HuH-7 (cell line): ENCODE results near the gene SIPA1L3.

ENCODE experiments used
- DNase-seq: peaks from one replicate; pipeline ENCODE4 v3.0.0; 2011; ENCODE audit warnings: low spot score

The SIPA1L3 gene

DNA sequence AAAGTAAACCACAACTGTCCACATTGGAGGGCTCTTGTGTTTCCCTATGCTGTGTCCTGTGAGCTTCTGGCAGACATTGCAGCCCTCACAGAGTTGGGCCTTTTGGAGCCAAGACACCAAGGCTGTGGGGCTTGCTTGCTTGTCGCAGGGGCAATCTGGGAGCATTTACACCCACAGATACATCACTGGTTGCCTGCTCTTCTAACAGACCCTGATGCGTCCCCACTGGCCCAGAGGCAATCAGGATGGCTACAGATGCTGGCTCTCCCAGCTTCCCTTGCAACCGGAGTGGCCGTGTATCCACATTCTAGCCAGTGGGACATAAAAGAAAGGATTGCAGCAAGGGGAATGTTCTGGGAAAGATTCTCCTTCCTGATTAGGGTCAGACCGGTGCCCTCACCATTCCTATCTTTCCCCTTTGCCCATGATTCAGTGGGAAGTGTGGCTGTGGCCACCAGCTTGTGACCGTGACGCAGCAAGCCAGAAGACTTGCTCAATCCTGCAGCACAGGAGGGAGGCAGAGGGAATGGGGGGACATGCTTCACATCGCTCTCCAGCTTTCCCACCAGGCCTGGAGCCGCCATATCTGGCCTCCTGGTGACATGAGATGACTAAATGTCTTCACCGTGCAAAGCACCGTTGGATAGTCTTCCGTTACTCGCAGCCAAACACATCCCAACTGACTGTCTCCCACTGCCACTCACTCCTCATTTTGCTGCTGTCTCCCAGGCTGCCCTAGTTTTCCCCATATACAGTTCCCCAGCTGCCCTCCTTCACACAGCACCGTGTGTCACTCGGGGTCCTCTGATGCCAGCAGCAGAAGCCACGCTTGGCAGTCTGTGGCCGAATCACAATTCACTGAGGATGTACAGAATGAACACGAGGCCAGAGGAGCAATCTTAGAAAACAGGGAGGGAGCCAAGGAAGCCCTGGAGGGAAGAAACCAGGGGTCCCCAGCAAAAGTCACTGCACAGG, 166.1 kb downstream of the SIPA1L3 start:
- DNase-seq: no peak

- peak; percentile 86 for DNase-seq
Measured at GRCh38 chr19:38073841-38074685, 167.1 kb downstream of the SIPA1L3 start.

DNA sequence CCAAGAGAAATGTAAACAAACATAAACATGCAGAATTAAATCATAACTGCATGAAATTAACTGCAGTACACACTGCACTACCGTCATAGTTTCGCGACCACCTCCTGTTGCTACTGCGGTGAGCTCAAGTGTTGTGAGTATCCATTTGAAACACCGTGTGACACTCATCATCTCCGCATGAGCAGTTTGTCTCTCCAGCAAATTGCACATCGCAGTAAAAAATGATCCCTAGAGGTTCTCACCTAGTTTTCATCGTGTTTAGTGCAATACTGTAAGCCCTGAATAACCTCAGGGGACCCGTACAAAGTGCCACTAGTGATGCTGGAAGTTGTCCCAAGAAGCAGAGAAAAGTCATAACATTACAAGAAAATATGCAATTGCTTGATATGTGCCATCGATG, 169.3 kb downstream of the SIPA1L3 start:
- no peak for DNase-seq

GRCh38 chr19:38078302-38078930, 171.4 kb downstream of the SIPA1L3 start:
- no peak for DNase-seq

DNA sequence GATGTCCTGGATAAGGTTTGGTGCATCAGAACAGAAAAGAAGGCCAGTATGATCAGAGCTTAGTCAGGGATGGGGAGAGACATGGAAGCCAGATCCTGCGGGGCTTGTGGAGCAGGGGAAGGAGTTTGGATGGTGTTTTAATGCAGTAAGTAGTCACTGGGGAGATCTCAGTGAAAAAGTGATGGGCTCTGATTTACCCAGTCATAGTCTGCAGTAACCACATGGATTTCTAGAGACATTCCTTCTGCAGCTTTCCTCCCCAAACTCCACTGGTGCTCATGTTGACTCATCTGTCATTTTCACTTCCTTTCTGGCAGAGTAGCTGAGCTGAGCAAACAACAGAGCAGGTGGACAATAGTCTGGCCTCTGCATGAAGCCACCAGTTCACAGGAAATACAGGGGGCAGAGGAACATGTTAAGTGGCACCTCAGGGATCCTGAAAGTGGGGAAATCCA, 172.9 kb downstream of the SIPA1L3 start:
- DNase-seq: peak; percentile 58

- DNase-seq: no peak
Measured at GRCh38 chr19:38081547-38082255, 174.7 kb downstream of the SIPA1L3 start.

DNA sequence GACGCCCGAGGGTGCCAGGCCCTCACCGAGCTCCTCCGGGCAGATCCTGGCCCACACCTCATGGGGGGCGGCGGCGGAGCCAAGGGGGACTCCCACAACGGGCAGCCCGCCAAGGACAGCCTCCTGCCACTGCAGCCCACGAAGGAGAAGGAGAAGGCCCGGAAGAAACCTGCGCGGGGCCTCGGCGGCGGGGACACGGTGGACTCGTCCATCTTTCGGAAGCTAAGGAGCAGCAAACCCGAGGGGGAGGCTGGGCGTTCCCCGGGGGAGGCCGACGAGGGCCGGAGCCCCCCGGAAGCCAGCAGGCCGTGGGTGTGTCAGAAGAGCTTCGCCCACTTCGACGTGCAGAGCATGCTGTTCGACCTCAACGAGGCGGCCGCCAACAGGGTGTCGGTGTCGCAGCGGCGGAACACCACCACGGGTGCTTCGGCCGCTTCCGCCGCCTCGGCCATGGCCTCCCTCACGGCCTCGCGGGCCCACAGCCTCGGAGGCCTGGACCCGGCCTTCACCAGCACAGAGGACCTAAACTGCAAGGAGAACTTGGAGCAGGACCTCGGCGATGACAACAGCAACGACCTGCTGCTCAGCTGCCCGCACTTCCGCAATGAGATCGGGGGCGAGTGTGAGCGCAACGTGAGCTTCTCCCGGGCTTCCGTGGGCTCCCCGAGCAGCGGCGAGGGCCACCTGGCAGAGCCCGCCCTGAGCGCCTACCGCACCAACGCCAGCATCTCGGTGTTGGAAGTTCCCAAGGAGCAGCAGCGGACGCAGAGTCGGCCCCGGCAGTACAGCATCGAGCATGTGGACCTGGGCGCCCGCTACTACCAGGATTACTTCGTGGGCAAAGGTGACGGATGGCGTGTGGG, 175.5 kb downstream of the SIPA1L3 start:
- no peak for DNase-seq

- no peak for DNase-seq
Measured at GRCh38 chr19:38084196-38084595, 177.2 kb downstream of the SIPA1L3 start.

DNA sequence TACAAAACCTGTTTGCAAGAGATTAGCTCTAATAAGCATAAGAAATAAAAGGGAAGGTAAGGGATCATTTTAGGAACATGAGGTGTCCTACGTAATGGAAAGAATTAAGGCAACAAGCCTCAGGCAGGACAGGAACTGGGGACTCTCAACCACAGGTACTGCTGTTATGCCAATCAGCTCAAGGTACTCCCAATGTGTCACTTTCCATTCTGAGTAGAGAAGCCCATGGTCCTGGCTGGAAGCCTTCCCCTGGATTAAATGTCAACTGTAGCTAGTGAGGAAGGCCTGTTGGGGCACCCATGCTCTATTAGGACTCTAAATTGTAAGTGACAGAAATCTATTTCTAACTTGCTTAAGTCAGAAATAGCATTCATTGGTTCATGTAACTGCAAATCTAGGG, 182.4 kb downstream of the SIPA1L3 start:
- no peak for DNase-seq

GRCh38 chr19:38093154-38093553, 186.1 kb downstream of the SIPA1L3 start:
- no peak for DNase-seq

- DNase-seq: no peak
Measured at GRCh38 chr19:38093587-38093986, 186.6 kb downstream of the SIPA1L3 start.

GRCh38 chr19:38095411-38096308, 188.7 kb downstream of the SIPA1L3 start:
- peak; percentile 86 for DNase-seq

DNA sequence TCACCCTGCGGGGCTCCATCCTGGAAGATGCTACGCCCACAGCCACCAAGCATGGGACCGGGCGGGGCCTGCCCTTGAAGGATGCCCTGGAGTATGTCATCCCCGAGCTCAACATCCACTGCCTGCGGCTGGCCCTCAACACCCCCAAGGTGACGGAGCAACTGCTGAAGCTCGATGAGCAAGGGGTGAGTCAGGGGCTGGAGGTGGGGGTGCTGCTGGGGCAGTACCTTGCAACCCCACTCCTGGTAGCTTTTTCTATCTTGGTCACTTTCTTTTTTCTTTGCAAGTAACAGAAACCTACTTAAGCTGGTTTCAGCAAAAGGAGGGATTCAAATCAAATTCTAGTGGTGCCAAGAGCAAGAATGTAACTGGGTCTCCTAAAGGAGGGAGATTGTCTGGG, 193.0 kb downstream of the SIPA1L3 start:
- DNase-seq: no peak

DNA sequence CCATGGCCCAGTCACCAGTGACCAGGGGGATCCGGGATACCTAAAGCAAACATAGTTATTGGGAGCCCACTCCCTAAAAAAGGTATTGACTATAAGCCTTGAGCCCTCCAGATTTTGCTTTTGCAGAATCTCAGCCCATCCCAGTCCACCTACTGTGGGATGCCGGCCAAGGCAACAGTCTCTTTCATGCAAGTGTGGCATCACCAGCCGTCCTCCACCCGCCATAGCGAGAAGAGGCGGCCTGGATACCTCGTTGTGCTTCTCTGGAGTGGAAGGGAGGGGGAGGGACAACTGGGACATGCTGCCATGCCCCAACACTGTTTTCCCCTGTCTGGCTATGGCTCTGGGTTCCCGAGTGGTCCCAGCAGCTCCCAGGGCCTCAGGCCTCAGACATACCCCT, 193.6 kb downstream of the SIPA1L3 start:
- DNase-seq: no peak

- no peak for DNase-seq
Measured at GRCh38 chr19:38101723-38102122, 194.7 kb downstream of the SIPA1L3 start.

- no peak for DNase-seq
Measured at GRCh38 chr19:38105574-38105973, 198.6 kb downstream of the SIPA1L3 start.

DNA sequence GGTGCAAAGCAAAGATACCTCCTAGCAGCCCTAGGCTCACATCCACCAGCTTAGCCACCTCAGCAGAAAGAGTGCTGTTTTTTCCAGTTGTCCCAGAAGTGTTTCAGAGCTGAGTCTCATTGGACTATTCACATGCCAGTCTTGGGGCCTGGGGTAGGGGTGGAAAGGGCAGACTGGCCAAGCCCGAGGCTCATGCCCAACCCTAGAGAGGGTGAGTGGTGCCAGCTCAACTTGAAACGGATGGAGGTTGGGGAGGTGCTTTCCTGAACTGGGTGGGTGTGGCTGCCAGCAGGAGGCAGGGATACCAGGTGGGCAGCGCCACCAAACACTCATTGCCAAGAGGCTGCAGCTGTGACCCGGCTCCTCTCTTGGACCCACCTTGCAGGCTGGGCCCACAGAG, 200.1 kb downstream of the SIPA1L3 start:
- no peak for DNase-seq

DNA sequence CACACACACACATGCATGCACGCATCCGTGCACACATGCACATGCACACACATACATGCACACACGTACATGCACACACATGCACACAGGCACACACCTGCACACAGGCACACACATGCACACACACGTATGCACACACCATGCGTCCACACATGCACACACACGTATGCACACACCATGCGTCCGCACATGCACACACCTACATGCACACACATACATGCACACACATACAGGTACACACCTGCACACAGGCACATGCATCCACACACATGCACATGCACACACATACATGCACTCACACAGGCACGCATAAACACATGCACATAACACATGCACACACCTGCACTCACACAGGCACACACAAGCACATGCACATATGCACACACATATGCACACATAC, 204.9 kb downstream of the SIPA1L3 start:
- no peak for DNase-seq

DNA sequence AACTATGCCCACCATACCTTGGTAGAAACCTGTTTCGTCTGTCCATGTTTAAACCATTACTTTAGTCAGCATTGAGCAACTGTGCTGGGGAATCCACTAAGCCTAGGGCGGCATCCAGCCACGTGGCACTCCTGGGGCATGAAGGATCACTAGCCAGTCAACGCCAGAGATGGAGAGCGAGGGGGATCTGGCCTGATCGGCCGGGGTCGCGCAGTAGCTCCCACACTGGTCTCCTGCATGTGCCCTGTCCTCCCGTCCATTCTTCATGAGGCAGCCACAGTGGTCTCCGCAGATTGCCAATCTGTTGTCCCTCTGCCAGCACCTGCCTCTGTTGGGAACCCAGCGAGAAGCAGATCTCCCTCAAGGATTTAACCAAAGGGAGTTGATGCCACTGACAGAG, 207.6 kb downstream of the SIPA1L3 start:
- no peak for DNase-seq
